GM18907 (cell line): ENCODE measurements around the gene UCK2.

ENCODE experiments used
- ATAC-seq: cut with Tn5 transposase; IDR thresholded peaks from one replicate; pipeline ENCODE4 v1.9.1; 2021; ENCODE audit warnings: mild to moderate bottlenecking, moderate library complexity; ENCODE audit not compliant: unreplicated experiment

The UCK2 gene

DNA sequence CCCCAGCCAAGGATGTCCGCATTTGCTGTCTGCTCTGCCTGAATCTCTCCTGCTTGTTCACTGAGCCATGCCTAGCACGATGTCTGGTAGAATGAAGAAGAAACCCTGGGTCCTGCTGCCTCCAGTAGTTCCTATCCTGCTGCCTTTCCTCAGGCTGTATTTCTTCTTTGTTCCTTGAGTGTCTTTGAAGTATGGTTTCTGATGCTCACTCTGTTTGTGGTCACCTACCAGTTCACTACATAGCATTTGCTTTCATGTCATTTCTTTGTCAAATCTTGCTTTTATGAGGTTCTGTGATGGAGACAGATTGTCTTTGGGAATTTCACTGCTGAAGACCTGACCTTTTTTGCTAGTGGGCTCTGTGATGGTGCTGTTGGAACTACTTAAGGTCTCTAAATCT is 5.9 kb downstream of the UCK2 start:
- no peak for ATAC-seq

DNA sequence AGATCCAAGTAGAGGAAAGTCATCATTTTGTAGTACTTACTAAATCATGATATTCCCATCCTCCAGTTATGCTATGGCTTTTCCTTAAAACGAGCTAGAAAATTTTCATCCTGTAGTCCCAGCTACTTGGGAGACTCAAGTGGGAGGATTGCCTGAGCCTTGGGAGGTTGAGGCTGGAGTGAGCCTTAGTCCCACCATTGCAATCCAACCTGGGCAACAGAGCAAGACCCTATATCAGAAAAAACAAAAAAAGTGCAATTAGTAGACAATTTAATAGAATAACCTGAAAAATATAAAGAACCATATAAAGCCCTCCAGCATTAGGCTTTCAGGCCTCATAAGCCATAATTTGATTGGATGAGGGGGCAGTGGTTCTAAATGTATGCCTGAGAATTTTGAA is 6.8 kb downstream of the UCK2 start:
- ATAC-seq: no peak

DNA sequence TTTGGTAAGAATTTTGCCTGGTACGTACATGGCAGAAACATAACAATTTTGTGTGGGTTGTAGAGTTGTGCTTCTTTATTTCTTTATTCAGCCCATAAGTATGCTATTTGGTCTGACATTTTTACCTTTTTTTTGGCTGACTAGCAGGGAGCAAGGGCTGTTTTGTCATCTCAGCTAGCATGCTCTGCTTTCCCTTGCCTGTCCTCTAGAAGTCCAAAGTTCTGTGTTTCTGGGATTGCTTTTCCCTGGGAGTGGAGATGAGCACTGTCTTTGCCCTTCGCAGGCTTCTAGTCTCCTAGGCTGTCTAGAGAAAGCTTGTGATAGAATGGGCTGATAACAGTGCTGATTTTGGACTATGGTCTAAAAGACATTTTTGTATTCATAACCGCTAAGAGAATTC is 7.5 kb downstream of the UCK2 start:
- no peak for ATAC-seq

DNA sequence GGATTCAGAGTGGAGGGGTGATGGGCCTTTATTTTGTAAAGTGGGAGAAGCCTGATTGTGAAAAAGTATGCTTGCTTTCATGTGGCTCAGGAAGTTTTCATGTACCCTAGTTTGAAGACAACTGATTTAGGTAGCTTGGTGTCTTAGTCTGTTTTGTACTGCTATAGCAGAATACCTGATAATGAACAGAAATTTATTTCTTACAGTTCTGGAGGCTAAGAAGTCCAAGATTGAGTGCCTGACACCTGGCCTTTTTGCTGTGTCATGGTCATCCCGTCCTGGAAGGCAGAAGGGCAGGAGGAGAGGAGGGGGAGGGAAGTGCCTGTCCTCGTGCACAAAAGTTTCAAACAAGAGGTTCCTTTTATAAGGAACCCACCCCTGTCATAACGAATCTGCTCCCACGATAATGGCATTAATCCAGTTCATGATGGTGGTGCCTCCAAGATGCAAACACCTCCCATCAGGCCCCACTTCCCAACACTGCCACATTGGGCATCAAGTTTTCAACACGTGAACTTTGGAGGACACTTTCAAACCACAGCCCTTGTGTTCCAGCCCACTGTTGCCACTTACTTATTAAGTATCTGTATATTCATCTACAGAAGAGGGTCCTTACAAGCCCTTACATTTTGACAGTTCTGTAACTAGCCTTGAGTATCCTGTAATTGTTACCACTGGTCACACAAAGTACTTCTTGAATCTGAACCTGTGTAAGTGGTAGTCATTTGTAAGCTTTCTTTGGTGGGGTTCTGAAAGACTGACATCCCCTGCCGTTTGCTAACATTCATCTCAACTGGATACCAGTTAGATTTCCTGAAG is 9.5 kb downstream of the UCK2 start:
- ATAC-seq: no peak

DNA sequence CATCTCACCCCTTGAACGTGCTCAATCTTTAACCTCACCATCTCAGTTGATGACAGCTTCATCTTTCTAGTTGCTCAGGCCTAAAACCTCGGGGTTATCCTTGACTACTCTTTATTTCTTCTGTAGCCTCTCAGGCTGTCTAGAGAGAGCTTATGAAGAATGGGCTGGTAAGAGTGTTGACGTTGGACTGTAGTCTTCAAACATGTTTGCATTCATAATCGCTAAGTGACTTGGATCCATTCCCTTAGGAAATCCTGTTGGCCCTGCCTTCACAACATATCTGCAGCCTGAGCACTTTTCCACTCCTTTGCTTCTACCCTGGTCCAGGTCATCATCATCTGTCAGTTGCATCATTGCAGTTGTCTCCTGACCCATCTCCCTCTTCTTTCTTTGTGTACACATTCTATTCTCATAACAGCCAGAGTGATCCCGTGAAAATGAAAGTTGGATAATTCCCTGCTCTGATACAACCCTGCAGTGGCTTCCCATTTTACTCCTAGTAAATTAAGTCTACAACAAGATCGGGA is 10.5 kb downstream of the UCK2 start:
- ATAC-seq: no peak

DNA sequence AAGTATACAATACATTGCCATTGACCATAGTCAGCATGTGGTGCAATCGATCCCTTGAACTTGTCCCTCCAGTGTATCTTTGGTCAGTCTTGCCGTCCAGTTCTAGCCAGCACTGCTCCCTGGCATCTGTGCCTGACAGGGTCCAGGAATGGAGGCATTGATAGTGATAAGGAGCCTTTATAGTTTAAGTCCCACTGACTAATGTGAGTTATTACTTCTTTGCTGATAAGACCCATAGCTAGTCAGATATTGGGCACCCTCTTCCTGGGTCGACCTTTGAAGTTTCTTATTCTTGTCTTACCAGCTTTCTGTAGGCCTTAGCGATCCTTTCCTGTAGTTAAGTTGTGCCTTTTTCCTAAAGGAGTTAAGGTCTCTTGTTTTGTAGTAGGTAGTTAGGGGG is 13.0 kb downstream of the UCK2 start:
- no peak for ATAC-seq

DNA sequence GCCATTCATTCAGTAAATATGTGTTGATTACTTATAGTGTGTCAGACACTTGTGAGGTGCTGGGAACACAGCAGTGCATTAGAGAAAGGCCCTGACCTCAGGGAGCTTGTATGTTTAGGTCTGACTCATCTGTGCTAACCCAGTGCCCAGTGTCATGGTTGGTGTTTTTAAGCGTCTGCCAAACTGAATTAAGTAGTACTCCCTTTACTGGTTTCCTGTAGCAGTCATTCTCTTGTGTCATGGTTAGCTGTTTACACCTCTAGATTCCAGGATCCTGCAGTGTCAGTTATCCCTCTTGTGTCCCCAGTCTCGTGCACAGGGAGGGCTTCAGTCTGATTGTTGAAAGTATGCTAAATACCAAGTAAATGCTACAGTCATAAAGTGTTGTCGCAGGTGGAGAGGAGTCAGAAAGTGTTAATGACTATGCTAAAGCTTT is 14.2 kb downstream of the UCK2 start:
- peak; percentile 53 for ATAC-seq

DNA sequence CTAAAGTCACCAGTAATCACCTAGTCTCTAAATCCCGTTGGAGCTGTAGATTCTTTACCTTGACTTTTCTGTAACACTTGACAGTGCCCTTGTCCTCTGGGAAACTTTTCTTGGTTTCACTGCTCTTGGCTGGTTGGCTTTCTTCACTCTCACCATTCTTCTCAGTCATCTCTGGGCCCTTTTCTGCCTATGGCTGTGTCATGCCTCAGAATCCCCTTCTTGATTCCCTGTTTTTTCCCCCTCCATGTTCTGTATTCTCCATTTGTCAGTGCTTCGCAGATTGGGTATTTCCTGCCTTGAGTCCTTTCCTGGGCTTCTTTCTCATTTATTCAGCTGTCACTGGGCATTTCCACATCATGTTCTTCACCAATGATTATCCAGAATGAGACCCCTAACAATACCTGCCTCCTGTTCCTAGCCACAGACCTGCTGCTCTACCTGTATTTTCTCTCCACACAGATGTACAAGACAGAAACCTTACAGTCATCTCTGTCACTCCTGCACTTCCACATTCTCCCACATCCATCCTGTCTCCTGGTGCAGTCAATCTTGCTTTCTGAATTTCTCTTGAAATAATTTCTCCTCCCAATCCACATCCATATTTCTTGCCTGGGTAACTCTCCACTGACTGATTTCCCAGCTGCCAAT is 14.7 kb downstream of the UCK2 start:
- ATAC-seq: peak; percentile 43

DNA sequence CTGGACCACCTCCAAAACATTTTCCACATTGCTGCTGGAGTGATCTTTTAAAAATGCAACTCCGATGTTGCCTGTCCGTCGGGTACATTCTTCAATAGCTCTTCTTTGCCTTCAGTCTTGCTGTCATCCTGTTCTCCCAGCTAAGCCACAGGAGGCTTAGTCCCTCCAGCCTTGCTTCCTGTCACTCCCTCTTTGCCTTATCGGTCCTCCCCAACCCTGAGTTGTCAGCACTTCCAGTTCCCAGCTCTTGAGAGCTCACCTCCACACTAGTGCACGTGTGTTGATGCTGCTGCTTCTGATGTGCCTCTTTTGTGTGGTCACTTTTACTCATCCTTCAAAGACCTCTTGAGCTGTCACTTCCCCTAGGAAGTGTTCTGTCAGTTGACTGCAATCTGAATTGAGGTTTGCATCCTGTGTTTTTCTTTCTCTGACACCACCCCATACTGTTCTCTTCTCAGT is 15.3 kb downstream of the UCK2 start:
- peak; percentile 64 for ATAC-seq

DNA sequence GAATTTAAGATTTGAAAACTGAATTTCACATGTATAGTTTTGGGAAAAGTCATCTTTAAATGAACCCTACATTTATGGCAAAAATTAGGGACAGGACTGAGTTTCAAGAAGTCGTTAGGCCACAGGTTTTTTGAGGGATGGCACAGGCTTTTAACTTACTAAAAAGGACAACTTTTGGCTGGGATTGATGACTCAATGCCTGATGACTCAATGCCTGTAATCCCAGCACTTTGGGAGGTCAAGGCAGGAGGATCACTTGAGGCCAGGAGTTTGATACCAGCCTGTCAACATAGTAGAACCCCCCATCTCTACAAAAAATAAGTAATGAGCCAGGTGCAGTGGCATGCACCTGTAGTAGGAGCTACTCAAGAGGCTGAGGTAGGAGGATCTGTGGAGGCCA is 15.9 kb downstream of the UCK2 start:
- no peak for ATAC-seq

DNA sequence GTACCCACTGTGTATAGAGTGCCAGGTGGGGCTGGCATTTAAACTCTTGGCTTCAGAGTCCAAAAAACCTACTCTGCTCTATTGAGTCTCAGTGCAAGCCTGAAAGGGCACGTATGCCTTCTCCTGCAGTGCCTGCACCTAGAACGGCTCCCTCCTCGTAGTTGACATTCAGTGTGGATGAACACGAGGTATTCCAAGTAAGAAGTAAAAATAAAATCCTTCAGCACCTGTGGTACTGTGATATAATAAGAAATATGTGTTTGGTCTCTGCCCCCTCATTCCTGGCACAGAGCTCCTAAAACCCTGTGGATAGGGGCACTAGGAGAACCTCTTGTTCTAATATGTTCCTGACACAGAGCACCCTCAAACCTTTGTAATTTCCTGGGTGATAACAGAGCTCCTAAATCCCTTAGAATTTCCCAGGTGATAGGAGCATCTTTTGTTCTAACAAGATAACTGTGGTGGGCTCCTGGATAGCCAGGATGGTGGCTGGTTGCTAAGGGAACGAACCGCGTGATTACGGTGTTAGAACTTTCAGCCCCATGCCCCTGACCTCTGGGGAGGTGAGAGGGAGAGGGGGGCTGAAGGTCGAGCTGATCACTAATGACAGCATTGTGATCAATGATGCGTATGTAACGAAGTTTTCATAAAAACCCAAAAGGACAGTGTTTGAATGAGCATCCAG is 16.8 kb downstream of the UCK2 start:
- ATAC-seq: no peak

DNA sequence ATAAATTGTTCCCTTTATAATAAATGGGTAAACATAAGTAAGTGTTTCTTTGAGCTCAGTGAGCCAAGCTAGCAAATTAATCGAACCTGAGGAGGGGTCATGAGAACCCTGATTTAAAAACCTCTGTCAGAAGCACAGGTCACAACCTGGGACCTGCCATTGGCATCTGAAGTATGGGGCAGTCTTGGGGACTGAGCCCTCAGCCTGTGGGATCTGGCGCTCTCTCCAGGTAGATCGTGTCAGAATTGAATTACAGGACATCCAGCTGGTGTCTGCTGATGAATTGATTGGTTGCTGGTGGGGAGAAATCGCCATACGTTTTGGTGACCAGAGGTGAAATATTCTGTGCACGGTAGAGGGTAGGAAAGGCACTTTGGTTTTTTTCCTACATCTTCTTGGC is 17.5 kb downstream of the UCK2 start:
- no peak for ATAC-seq

DNA sequence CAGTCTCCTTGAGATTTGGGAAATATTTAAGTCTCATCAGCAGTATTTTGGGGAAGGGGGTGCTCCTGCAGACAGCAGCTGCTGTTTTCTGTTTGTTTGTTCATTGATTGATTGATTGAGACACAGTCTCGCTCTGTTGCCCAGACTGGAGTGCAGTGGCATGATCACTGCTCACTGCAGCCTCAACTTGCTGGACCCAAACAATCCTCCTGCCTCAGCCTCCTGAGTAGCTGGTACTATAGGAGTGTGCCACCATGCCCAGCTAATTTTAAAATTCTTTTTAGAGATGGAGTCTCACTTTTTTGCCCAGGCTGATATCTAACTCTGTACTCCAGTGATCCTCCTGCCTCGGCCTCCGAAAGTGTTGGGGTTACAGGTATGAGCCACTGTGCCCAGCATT is 18.2 kb downstream of the UCK2 start:
- no peak for ATAC-seq

DNA sequence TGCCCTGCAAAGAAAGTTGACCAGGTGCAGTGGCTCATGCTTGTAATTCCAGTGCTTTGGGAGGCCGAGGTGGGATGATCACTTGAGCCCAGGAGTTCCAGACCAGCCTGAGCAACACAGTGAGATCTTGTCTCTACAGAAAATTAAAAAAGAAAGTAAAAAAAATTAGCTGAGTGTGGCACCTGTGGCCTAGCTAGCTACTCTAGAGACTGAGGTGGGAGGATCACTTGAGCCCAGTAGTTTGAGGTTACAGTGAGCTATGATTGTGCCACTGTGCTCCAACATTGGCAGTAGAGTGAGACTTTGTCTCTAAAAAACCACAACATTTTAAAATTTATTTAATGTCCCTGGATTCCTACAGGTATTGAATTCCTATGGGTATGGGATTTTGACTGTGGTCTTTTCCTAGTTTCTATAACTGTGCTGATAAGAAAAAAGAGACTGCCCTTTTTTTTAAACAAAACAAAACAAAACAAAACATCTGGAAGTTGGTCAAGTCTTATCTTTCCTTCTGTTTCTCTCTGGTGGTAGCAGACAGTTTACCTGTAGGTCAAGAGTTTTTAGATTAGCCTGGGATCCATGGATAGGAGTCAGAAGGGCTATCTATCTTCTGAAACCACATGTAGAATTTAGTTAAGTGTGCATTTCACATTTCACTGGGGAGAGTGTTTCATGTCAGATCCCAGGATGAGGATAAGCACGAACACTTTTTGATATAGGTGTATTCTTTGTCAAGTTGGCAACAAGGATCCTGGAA is 18.8 kb downstream of the UCK2 start:
- ATAC-seq: no peak

DNA sequence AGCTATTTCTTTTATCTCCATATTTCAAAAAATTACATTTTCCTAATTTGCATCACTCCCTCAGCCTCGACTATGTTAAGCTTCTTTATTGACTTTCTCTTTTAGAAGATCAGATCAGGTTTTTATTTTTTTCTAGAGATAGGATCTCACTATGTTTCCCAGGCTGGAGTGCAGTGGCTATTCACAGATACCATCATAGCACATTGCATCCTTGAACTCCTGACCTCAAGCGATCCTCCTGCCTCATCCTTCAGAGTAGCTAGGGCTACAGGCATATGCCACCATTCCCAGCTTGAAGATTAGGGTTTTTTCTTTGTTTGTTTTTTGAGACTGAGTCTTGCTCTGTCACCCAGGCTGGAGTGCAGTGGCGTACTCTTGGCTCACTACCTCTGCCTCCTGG is 20.1 kb downstream of the UCK2 start:
- no peak for ATAC-seq

DNA sequence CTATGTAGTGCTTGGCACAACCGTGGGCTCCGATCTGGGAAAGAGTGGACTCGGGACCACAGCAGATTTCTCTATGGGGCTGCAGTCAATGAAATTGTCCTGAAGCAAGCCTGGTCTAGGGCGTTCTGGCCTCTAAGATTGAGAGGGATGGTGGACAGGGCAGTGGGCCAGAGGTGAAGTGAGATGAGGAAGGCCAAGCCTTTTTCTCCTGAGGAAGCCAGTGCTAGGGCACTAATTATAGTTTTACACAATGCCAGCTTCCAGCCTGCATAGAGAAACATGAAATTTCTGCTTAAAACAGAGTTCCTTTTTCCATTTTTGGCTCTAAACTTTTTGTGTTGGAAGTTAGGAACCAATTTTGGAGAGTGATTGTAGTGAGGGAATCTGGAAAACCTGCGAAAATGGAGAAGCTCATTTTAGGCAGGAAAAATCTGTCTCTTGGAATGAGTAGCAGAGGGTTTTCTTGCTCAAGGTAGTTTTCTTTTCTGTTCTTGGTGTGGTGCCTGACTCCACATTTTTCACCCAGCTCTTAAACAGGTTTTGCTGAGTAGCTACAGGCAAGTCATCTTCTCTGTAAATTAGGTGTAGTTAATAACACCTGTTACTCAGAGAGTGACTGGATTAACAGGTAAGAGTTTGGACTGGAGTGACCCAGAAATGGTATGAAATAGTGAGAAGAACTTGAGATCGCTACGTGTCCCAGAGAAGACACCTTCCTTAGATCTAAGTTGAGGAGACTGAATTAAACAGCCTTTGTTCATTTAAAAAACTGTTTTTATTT is 22.1 kb downstream of the UCK2 start:
- no peak for ATAC-seq

DNA sequence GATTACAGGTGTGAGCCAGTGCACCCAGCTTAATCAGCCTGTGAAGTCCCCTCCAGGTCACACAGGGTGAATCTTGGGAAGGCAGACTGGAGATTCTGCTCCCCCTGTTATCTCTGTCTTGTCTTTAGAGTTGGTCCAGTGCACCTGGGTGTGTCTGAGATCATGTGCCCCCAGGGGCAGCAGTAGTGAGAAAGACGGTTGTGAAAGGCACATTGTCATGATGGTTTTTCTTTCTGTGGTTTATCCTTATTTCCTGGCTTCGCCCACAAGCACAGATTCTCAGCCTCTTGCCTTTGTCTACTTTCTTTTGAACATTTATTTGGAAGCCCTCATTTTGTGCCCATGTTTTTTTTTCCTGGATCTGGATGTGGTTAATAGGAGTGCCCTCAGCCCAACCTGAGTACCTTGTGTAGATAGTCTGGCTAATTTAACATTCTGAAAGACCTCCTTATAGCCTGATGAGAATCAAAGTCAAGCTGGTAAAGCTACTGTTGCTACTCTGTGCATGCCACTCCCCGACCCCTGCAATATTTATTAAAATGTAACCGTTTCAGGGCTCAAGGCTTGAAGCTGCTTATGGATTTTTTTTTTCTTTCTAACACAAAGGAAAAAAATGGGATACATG is 23.7 kb downstream of the UCK2 start:
- peak; percentile 83 for ATAC-seq

DNA sequence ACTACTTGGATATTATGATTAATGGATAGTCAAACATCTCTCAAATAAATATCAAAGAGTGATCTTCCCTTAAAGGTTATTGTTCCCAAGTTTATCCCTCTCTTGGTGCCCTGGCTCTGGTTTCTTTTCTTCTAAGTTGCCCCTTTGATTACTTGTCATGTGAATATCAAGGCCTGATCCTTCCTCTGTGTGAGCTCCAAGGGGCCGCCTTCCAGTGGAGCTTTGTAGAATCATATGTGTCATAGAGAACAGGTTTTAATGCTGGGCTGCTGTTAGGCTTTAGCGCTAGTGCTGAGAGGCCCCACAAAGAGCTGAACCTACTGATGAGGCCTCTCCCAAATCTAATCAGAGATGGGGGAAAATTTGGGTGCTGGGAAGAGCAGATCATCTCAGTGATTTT is 25.5 kb downstream of the UCK2 start:
- no peak for ATAC-seq

DNA sequence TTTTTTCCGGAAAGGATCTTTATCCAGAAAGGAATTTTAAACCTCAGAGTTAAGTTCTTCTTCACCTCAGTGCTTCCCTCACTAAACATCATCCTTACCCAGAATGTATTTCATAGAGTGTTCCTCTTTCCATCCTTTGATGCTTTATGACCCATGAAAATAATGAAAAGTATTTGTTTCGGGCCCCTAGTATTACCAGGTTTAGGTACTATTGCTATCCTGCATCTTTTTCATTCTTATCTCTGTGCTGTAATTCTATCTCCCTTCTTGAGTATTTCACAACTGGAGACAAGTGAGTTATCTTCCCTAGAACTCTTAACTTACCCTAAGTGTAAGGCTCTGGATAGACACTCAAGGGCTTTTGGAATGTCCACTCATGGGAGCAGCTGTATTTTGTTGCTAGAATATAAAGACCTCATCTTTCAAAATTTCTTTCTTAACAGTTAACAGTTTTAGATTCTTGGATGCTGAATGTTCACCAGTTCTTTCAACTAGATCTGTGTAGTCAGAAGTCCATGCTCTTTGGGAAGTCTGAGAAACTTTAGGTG is 26.2 kb downstream of the UCK2 start:
- no peak for ATAC-seq
